GM12878 (cell line): ENCODE measurements around the gene ZDBF2.

Experiments
- BACH1 ChIP-seq: fragments of 450-650 bp; IDR thresholded peaks from 2 replicates; pipeline ENCODE4 v1.6.1; 2017; ENCODE audit warnings: mild to moderate bottlenecking, borderline replicate concordance
- POLR2A ChIP-seq: IDR thresholded peaks from 2 replicates; pipeline ENCODE4 v1.6.1; 2011; ENCODE audit warnings: low read depth, mild to moderate bottlenecking, low read length
- REST ChIP-seq: IDR thresholded peaks from 2 replicates; pipeline ENCODE4 v1.6.1; 2012; ENCODE audit warnings: mild to moderate bottlenecking, low read depth, low read length
- ZBTB11 ChIP-seq: fragments of 450-650 bp; formaldehyde crosslinking; IDR thresholded peaks from 2 replicates; pipeline ENCODE4 v1.5.0; 2022; ENCODE audit warnings: mild to moderate bottlenecking, missing genetic modification characterization
- ZNF384 ChIP-seq: IDR thresholded peaks from 2 replicates; pipeline ENCODE4 v1.6.1; 2012; ENCODE audit warnings: low read depth, mild to moderate bottlenecking, low read length, improper control_type of control experiment, borderline replicate concordance
- ZNF687 ChIP-seq: fragments of 450-650 bp; IDR thresholded peaks from 2 replicates; pipeline ENCODE4 v1.6.1; 2017; ENCODE audit warnings: mild to moderate bottlenecking, moderate library complexity

- TF ChIP-seq ZNF384 (no peak), ZBTB11 (CRISPR knock-in tag) (no peak), ZNF687 (no peak), POLR2A (no peak), REST (no peak), BACH1 (no peak)
These were observed 71.1 kb downstream of the ZDBF2 start for GRCh38 chr2:206345606-206346005.
